K562 (cell line): ENCODE data around the gene CERS4. TPM values are rescaled to one million over a fixed set of nuclear protein-coding genes. Genes with fewer than 3 reads are reported as not detected.
"Not testable (repeated sequence)": the region's sequence is repeated elsewhere in the genome, so short reads cannot be mapped to it uniquely, and the experiment has no call there.

Experiments used
- polyA plus RNA-seq, 8 experiments: library from polyadenylated mRNA; depleted of rRNA in 4 of 8; stranded (reverse) in 5 of 8; unstranded in 3 of 8; fragments of >200 nt; fragmentation: Nextera tagmentation in 2 of 8; fragmentation: Illumina TruSeq in 1 of 8; extraction: Ambion mirVana in 2 of 8; extraction: Trizol in 1 of 8; gene quantifications; 2 replicates each; pipeline versions ENCODE4 v1.2.1 to v1.2.3, GENCODE V29; 2011 to 2014; ENCODE audit warnings: inconsistent platforms in 1 of 8, missing spikeins in 1 of 8
- total RNA-seq, 7 experiments: library from RNA; depleted of rRNA in 6 of 7; stranded (reverse); fragments of >200 nt in 6 of 7; fragmentation: Illumina TruSeq in 2 of 7; extraction: Trizol in 2 of 7; gene quantifications; 2 replicates each; pipeline versions ENCODE4 v1.2.1 to v1.2.3, GENCODE V29; 2011 to 2021; ENCODE audit warnings: low replicate concordance in 1 of 7
- TF ChIP-seq, protein P1 (sequence below), 2 experiments: fragments of 450-650 bp in 1 of 2; sonication (generic) in 1 of 2; formaldehyde crosslinking in 1 of 2; IDR thresholded peaks; 2 replicates each; pipeline versions ENCODE4 v1.7.1 to v1.9.0; 2016 to 2022; ENCODE audit warnings: inconsistent platforms in 1 of 2, mild to moderate bottlenecking in 1 of 2, missing genetic modification reagents in 1 of 2
- TF ChIP-seq, protein P2 (sequence below), 2 experiments: fragments of 250-450 bp in 1 of 2; fragments of 450-650 bp in 1 of 2; sonication (Bioruptor Pico) in 1 of 2; IDR thresholded peaks; 2 replicates each; pipeline versions ENCODE4 v1.6.1 to v1.8.0; 2016 to 2021; ENCODE audit warnings: mild to moderate bottlenecking in 2 of 2, moderate library complexity in 2 of 2, missing compliant biosample characterization in 1 of 2, missing genetic modification characterization in 1 of 2

The CERS4 gene
- total and polyA plus RNA-seq, 9 of the 15 experiments (the other 6 are each of a cell fraction or from before 2014, with no cell fraction given): 0.14 to 4.4 (median 2.9) TPM; not detected in 1

- TF ChIP-seq, protein P1, sequence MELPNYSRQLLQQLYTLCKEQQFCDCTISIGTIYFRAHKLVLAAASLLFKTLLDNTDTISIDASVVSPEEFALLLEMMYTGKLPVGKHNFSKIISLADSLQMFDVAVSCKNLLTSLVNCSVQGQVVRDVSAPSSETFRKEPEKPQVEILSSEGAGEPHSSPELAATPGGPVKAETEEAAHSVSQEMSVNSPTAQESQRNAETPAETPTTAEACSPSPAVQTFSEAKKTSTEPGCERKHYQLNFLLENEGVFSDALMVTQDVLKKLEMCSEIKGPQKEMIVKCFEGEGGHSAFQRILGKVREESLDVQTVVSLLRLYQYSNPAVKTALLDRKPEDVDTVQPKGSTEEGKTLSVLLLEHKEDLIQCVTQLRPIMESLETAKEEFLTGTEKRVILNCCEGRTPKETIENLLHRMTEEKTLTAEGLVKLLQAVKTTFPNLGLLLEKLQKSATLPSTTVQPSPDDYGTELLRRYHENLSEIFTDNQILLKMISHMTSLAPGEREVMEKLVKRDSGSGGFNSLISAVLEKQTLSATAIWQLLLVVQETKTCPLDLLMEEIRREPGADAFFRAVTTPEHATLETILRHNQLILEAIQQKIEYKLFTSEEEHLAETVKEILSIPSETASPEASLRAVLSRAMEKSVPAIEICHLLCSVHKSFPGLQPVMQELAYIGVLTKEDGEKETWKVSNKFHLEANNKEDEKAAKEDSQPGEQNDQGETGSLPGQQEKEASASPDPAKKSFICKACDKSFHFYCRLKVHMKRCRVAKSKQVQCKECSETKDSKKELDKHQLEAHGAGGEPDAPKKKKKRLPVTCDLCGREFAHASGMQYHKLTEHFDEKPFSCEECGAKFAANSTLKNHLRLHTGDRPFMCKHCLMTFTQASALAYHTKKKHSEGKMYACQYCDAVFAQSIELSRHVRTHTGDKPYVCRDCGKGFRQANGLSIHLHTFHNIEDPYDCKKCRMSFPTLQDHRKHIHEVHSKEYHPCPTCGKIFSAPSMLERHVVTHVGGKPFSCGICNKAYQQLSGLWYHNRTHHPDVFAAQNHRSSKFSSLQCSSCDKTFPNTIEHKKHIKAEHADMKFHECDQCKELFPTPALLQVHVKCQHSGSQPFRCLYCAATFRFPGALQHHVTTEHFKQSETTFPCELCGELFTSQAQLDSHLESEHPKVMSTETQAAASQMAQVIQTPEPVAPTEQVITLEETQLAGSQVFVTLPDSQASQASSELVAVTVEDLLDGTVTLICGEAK (IDR thresholded peaks at IDR 0.05): peak; percentile 40; the same call in 1 of the 2 replicates
- TF ChIP-seq, protein P1 (CRISPR knock-in tag; IDR thresholded peaks at IDR 0.05): not testable (repeated sequence)
- TF ChIP-seq, protein P2, sequence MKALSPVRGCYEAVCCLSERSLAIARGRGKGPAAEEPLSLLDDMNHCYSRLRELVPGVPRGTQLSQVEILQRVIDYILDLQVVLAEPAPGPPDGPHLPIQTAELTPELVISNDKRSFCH (CRISPR knock-in tag; IDR thresholded peaks at IDR 0.05): not testable (repeated sequence)
- TF ChIP-seq, protein P2 (tag; IDR thresholded peaks at IDR 0.05): 0 out of 2 replicates have a peak, but pooled peaks have one; percentile 33
Observed at GRCh38 chr19:8203288-8204120, 5.7 kb upstream of the CERS4 start (continued).
